ENCODE data around the gene ALX4. TPM values are rescaled to one million over a fixed set of nuclear protein-coding genes. Genes with fewer than 3 reads are reported as not detected.

ALX4 gene
- polyA plus RNA-seq, 2 of the 4 experiments (the other 2 are of a cell fraction): 1.00 to 5.6 TPM

GRCh38 chr11:44274404-44274803, 35.5 kb downstream of the ALX4 start:
- TF ChIP-seq, protein P1, sequence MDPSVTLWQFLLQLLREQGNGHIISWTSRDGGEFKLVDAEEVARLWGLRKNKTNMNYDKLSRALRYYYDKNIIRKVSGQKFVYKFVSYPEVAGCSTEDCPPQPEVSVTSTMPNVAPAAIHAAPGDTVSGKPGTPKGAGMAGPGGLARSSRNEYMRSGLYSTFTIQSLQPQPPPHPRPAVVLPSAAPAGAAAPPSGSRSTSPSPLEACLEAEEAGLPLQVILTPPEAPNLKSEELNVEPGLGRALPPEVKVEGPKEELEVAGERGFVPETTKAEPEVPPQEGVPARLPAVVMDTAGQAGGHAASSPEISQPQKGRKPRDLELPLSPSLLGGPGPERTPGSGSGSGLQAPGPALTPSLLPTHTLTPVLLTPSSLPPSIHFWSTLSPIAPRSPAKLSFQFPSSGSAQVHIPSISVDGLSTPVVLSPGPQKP (IDR thresholded peaks at IDR 0.05; ENCODE audit: low read depth, low read length): no peak
- no peak for TF ChIP-seq ZSCAN20 (CRISPR knock-in tag; IDR thresholded peaks at IDR 0.05)
- TF ChIP-seq EHMT2 (IDR thresholded peaks at IDR 0.05; ENCODE audit: low read depth): no peak
- TF ChIP-seq ATOH8 (CRISPR knock-in tag; IDR thresholded peaks at IDR 0.05; ENCODE audit: low read depth): no peak
- TF ChIP-seq POLR2A (IDR thresholded peaks at IDR 0.05; ENCODE audit: low read length): no peak
- TF ChIP-seq ZC3H11A (IDR thresholded peaks at IDR 0.05): no peak
- no peak for TF ChIP-seq FOXS1 (CRISPR knock-in tag; IDR thresholded peaks at IDR 0.05)
- TF ChIP-seq JUNB (IDR thresholded peaks at IDR 0.05): no peak
- TF ChIP-seq, protein P2, sequence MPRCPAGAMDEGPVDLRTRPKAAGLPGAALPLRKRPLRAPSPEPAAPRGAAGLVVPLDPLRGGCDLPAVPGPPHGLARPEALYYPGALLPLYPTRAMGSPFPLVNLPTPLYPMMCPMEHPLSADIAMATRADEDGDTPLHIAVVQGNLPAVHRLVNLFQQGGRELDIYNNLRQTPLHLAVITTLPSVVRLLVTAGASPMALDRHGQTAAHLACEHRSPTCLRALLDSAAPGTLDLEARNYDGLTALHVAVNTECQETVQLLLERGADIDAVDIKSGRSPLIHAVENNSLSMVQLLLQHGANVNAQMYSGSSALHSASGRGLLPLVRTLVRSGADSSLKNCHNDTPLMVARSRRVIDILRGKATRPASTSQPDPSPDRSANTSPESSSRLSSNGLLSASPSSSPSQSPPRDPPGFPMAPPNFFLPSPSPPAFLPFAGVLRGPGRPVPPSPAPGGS (IDR thresholded peaks at IDR 0.05): no peak
- TF ChIP-seq NFE2L2 (conservative IDR thresholded peaks at IDR 0.05; ENCODE audit: low read length): no peak
- no peak for TF ChIP-seq USF2 (IDR thresholded peaks at IDR 0.05)
- no peak for TF ChIP-seq ESRRA (IDR thresholded peaks at IDR 0.05; ENCODE audit: borderline replicate concordance, low read length)
- TF ChIP-seq, protein P3, sequence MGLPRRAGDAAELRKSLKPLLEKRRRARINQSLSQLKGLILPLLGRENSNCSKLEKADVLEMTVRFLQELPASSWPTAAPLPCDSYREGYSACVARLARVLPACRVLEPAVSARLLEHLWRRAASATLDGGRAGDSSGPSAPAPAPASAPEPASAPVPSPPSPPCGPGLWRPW (IDR thresholded peaks at IDR 0.05): no peak
- TF ChIP-seq KDM5A (IDR thresholded peaks at IDR 0.05): no peak
- TF ChIP-seq EHF (CRISPR knock-in tag; IDR thresholded peaks at IDR 0.05): no peak
- TF ChIP-seq POLR2AphosphoS2 (conservative IDR thresholded peaks at IDR 0.05; ENCODE audit: low read length): no peak
- no peak for TF ChIP-seq CHD2 (IDR thresholded peaks at IDR 0.05; ENCODE audit: low read length, partially characterized antibody)
- Histone ChIP-seq H3K9me3 (no peaks in the 10 kb centered on the region), H3K4me2 (no peak overlapping the region), H3K4me3 (no peak overlapping the region), H3K4me1 (no peaks in the 10 kb centered on the region), H3K27ac (no peak overlapping the region)
- ChIA-PET POLR2A (no interaction called here), CTCF (interaction anchor here (5.9 kb wide), 1 partner anchor 12 kb away, joined by 38 read pairs; no protein-coding TSS in a partner anchor)
- ATAC-seq: no peak
- FAIRE-seq: no peak
- 7% methylated on average over 1 of the region's 1 CpG for WGBS (ENCODE audit: missing lambda C conversion rate)
- DNase-seq (ENCODE audit: low read depth in 1 of 2, low spot score in 1 of 2): no peak

DNA sequence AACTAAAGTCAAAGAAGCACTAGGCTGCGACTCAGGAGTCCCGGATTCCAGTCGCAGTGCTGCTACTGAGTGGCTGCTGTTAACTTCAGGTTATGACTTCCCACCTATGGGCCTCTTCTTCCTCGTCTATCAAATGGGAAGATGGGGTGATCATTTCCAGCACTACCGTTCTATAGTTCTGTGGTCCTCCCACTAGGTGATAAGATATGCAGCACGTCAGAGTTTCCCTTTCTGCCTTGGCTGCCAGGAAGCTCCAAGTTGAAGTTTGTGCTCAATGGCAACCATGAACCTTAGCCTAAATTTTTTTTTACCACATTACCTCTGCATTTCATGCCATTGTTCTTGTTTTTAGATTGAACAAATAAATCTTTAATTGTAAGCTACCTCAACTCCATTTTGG, 38.7 kb downstream of the ALX4 start:
- Histone ChIP-seq H3K27ac (no peak overlapping the region), H3K4me3 (no peak overlapping the region), H3K4me2 (no peak overlapping the region), H3K4me1 (no peaks in the 10 kb centered on the region), H3K9me3 (no peaks in the 10 kb centered on the region)
- FAIRE-seq (no peak), ATAC-seq (no peak), DNase-seq (ENCODE audit: low read depth in 1 of 2, low spot score in 1 of 2) (no peak)
- WGBS (ENCODE audit: missing lambda C conversion rate): 80% methylated on average over 6 of the region's 6 CpGs
- ChIA-PET POLR2A (no interaction called here), CTCF (interaction anchor here (1.3 to 5.9 kb wide), 2 partner anchors 10 to 15 kb away, joined by 4 to 38 read pairs; no protein-coding TSS in a partner anchor)
- TF ChIP-seq FOSL2 (IDR thresholded peaks at IDR 0.05): no peak
- no peak for TF ChIP-seq FOSL2 (CRISPR knock-in tag; IDR thresholded peaks at IDR 0.05)
- no peak for TF ChIP-seq CHD4 (IDR thresholded peaks at IDR 0.05; ENCODE audit: borderline replicate concordance)
- no peak for TF ChIP-seq CTCF (IDR thresholded peaks at IDR 0.05)
- TF ChIP-seq HDAC2 (IDR thresholded peaks at IDR 0.05): no peak
- TF ChIP-seq CBX8 (IDR thresholded peaks at IDR 0.05): no peak
- TF ChIP-seq ESRRA (IDR thresholded peaks at IDR 0.05; ENCODE audit: borderline replicate concordance, low read length): no peak
- no peak for TF ChIP-seq BHLHE40 (IDR thresholded peaks at IDR 0.05; ENCODE audit: low read depth, low read length)
- no peak for TF ChIP-seq RARB (CRISPR knock-in tag; IDR thresholded peaks at IDR 0.05)
- TF ChIP-seq SMC3 (IDR thresholded peaks at IDR 0.05): no peak
- no peak for TF ChIP-seq RAD21 (conservative IDR thresholded peaks at IDR 0.05 in 1 of 2, IDR thresholded peaks at IDR 0.05 in 1 of 2)
- no peak for TF ChIP-seq RNF2 (IDR thresholded peaks at IDR 0.05; ENCODE audit: borderline replicate concordance, low read depth)
- no peak for TF ChIP-seq POLR2AphosphoS2 (conservative IDR thresholded peaks at IDR 0.05; ENCODE audit: low read length)
- TF ChIP-seq MAFK (IDR thresholded peaks at IDR 0.05; ENCODE audit: partially characterized antibody): no peak
- no peak for TF ChIP-seq HOXA7 (CRISPR knock-in tag; IDR thresholded peaks at IDR 0.05)
- TF ChIP-seq ATOH8 (CRISPR knock-in tag; IDR thresholded peaks at IDR 0.05; ENCODE audit: low read depth): no peak

Measured in A549 (cell line).